Neural cell (in vitro differentiated cells): ENCODE results near the gene SIRPG.

Experiments
- EZH2 ChIP-seq: fragments of 200-600, 300-800 bp; shearing (Covaris generic), sonication (generic); IDR thresholded peaks from 2 replicates; pipeline ENCODE4 v1.6.1; 2014; ENCODE audit warnings: antibody characterized with exemption, low read length, borderline replicate concordance, mild to moderate bottlenecking; ENCODE audit not compliant: insufficient read depth, poor library complexity, severe bottlenecking
- POLR2AphosphoS5 ChIP-seq: IDR thresholded peaks from 2 replicates; pipeline ENCODE4 v1.6.1; 2012
- TAF1 ChIP-seq: IDR thresholded peaks from 2 replicates; pipeline ENCODE4 v1.6.1; 2012; ENCODE audit warnings: low read depth
- TF ChIP-seq, protein P1 (sequence below): fragments of 450-650 bp; IDR thresholded peaks from 2 replicates; pipeline ENCODE4 v1.5.1; 2014; ENCODE audit warnings: antibody characterized with exemption, mild to moderate bottlenecking, moderate library complexity; ENCODE audit not compliant: poor library complexity, severe bottlenecking

DNA sequence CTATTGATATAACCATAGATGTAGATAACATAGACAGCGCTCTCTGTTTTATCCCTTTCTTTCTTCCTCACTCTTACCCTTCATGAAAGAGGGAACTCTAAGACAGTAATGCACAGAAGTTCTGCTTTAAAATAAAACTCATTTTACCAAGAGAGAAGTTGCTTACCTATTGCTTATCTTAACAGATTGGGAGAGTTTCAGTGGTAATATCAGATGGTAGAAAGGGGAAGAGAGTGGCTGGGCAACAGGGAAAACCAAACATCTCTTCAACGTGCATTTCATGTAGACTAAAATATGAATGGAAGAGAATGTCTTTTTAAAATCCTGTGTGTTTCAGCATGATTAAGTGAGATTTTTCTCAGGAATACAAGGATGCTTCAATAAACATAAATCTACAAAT is 45.3 kb upstream of the SIRPG start:
- no peak for TF ChIP-seq TAF1
- TF ChIP-seq, protein P1, sequence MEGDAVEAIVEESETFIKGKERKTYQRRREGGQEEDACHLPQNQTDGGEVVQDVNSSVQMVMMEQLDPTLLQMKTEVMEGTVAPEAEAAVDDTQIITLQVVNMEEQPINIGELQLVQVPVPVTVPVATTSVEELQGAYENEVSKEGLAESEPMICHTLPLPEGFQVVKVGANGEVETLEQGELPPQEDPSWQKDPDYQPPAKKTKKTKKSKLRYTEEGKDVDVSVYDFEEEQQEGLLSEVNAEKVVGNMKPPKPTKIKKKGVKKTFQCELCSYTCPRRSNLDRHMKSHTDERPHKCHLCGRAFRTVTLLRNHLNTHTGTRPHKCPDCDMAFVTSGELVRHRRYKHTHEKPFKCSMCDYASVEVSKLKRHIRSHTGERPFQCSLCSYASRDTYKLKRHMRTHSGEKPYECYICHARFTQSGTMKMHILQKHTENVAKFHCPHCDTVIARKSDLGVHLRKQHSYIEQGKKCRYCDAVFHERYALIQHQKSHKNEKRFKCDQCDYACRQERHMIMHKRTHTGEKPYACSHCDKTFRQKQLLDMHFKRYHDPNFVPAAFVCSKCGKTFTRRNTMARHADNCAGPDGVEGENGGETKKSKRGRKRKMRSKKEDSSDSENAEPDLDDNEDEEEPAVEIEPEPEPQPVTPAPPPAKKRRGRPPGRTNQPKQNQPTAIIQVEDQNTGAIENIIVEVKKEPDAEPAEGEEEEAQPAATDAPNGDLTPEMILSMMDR, result no peak
- TF ChIP-seq POLR2AphosphoS5, result no peak
- no peak for TF ChIP-seq EZH2
